Measurements from ENCODE around the gene RDH11. TPM values are rescaled to one million over a fixed set of nuclear protein-coding genes. Genes with fewer than 3 reads are reported as not detected.

The RDH11 gene
- total RNA-seq, 1 experiment from 2014 or later: 54.6 TPM

- TF ChIP-seq ZBTB33 (IDR thresholded peaks at IDR 0.05; ENCODE audit: extremely low read depth, insufficient replicate concordance, low read length) (no peak), ZNF274 (IDR thresholded peaks at IDR 0.05; ENCODE audit: low read depth, low read length) (no peak), MAX (IDR thresholded peaks at IDR 0.05) (no peak), YY1 (IDR thresholded peaks at IDR 0.05; ENCODE audit: extremely low read depth, insufficient replicate concordance, low read depth, low read length) (no peak), SP1 (IDR thresholded peaks at IDR 0.05; ENCODE audit: low read depth) (no peak), CTCF (IDR thresholded peaks at IDR 0.05 in 2 of 3, conservative IDR thresholded peaks at IDR 0.05 in 1 of 3; ENCODE audit: borderline replicate concordance in 1 of 3, insufficient read depth in 1 of 3, low read depth in 2 of 3, low read length in 2 of 3) (no peak), RAD21 (IDR thresholded peaks at IDR 0.05; ENCODE audit: low read depth) (no peak)
These were observed 33.7 kb upstream of the RDH11 start (continued) for GRCh38 chr14:67729072-67729885.

- DNase-seq (ENCODE audit: low read depth, low spot score): no peak
- no peak overlapping the region for H2AFZ ChIP-seq (ENCODE audit: low read depth, low read length, poor library complexity, severe bottlenecking)
- no peaks in the 10 kb centered on the region for H3K79me2 ChIP-seq (ENCODE audit: insufficient read depth, low read length)
- TF ChIP-seq ELF1 (IDR thresholded peaks at IDR 0.05; ENCODE audit: borderline replicate concordance, low read depth) (no peak), MAX (IDR thresholded peaks at IDR 0.05) (no peak), RAD21 (IDR thresholded peaks at IDR 0.05; ENCODE audit: low read depth) (no peak), REST (IDR thresholded peaks at IDR 0.05; ENCODE audit: low read depth) (no peak), ATF3 (IDR thresholded peaks at IDR 0.05) (no peak), FOSL1 (IDR thresholded peaks at IDR 0.05; ENCODE audit: low read depth) (no peak), POLR2AphosphoS5 (IDR thresholded peaks at IDR 0.05; ENCODE audit: low read depth, low read length) (no peak), SIN3A (IDR thresholded peaks at IDR 0.05; ENCODE audit: low read depth) (no peak), CEBPB (IDR thresholded peaks at IDR 0.05; ENCODE audit: low read depth) (no peak)
- no peak for ATAC-seq
- BruUV-seq (replicated peaks): no TSS peak
- ChIA-PET POLR2A (no interaction called here), CTCF (no interaction called here), RAD21 (ENCODE audit: low non-redundant PET in 1 of 2, low total read pairs in 2 of 2, uncharacterized antibody in 2 of 2, unreplicated experiment in 2 of 2) (no interaction called here)
- H3K4me3 ChIP-seq (replicated peaks in 1 of 2; ENCODE audit: low read depth in 1 of 2, low read length in 2 of 2): no peak overlapping the region
- no peaks in the 10 kb centered on the region for H4K20me1 ChIP-seq (ENCODE audit: insufficient read depth)
- no peak overlapping the region for H3K27ac ChIP-seq (ENCODE audit: low read depth, low read length)
- no peaks in the 10 kb centered on the region for H3K36me3 ChIP-seq (ENCODE audit: control insufficient read depth in 1 of 2, insufficient read depth in 2 of 2, low read length in 2 of 2)
- H3K9ac ChIP-seq (ENCODE audit: low read length): no peak overlapping the region
- H3K9me2 ChIP-seq (ENCODE audit: insufficient read depth): no peaks in the 10 kb centered on the region
- intact Hi-C loops (cut with micrococcal nuclease): no loop called here
- no peaks in the 10 kb centered on the region for H3K4me1 ChIP-seq (ENCODE audit: control insufficient read depth in 1 of 2, insufficient read depth in 2 of 2, low read length in 2 of 2)
- no peaks in the 10 kb centered on the region for H3K9me3 ChIP-seq (ENCODE audit: control insufficient read depth in 1 of 2, insufficient read depth in 1 of 2, low read depth in 1 of 2, low read length in 2 of 2)
- no peak overlapping the region for H3K4me2 ChIP-seq (ENCODE audit: low read length)
- no peaks in the 10 kb centered on the region for H3K27me3 ChIP-seq (ENCODE audit: insufficient read depth, low read length)
These were observed 32.7 kb upstream of the RDH11 start for GRCh38 chr14:67728258-67728657.
